Transverse colon (tissue), 4 donors: ENCODE results near the gene PIP5K1B.

Source experiments
- POLR2A ChIP-seq: fragments of 450-650 bp; IDR thresholded peaks from one replicate; pipeline ENCODE4 v1.6.1; 2016; ENCODE audit warnings: antibody characterized with exemption, mild to moderate bottlenecking, moderate library complexity
- POLR2AphosphoS5 ChIP-seq, 3 donors: sonication (generic); formaldehyde crosslinking; IDR thresholded peaks; one replicate each; pipeline ENCODE4 v1.6.1; 2016; ENCODE audit warnings: antibody characterized with exemption in 3 of 3
- TF ChIP-seq, protein P1 (sequence below), 5 experiments: fragments of 200-600 bp in 3 of 5; fragments of 450-650 bp in 2 of 5; sonication (generic) in 3 of 5; IDR thresholded peaks; 1 replicate in 2 of 5; 2 replicates in 3 of 5; pipeline ENCODE4 v1.5.1; 2016 to 2017; ENCODE audit warnings: antibody characterized with exemption in 5 of 5, inconsistent platforms in 3 of 5, mild to moderate bottlenecking in 2 of 5, moderate library complexity in 1 of 5

- TF ChIP-seq, protein P1, sequence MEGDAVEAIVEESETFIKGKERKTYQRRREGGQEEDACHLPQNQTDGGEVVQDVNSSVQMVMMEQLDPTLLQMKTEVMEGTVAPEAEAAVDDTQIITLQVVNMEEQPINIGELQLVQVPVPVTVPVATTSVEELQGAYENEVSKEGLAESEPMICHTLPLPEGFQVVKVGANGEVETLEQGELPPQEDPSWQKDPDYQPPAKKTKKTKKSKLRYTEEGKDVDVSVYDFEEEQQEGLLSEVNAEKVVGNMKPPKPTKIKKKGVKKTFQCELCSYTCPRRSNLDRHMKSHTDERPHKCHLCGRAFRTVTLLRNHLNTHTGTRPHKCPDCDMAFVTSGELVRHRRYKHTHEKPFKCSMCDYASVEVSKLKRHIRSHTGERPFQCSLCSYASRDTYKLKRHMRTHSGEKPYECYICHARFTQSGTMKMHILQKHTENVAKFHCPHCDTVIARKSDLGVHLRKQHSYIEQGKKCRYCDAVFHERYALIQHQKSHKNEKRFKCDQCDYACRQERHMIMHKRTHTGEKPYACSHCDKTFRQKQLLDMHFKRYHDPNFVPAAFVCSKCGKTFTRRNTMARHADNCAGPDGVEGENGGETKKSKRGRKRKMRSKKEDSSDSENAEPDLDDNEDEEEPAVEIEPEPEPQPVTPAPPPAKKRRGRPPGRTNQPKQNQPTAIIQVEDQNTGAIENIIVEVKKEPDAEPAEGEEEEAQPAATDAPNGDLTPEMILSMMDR (IDR thresholded peaks at IDR 0.05): no peak
- TF ChIP-seq POLR2AphosphoS5 (IDR thresholded peaks at IDR 0.05): no peak
- no peak for TF ChIP-seq POLR2A
Observed at GRCh38 chr9:68725070-68725469, 20.0 kb downstream of the PIP5K1B start.
